Heart left ventricle (tissue), 13 donors: Measurements from ENCODE around the gene HHAT.

ENCODE experiments used
- POLR2A ChIP-seq, 2 donors: fragments of 450-650 bp; IDR thresholded peaks; one replicate each; pipeline ENCODE4 v1.6.1; 2017; ENCODE audit warnings: antibody characterized with exemption in 2 of 2, mild to moderate bottlenecking in 2 of 2, moderate library complexity in 2 of 2
- TF ChIP-seq, protein P1 (sequence below), 12 donors: fragments of 200-600 bp; sonication (generic) in 4 of 12; IDR thresholded peaks; one replicate each; pipeline versions ENCODE4 v1.5.0 to v1.8.0; 2018 to 2022; ENCODE audit warnings: antibody characterized with exemption in 12 of 12, mild to moderate bottlenecking in 5 of 12
- donor health status: ischemic (EF 13 %, LVEDD 7.1; RV severe dilation, severe dysfunction).
- donor health status: DM: no; HTN: yes; CAD: no.
- donor health status: DM: no; HTN: no; CAD: no.
- donor health status: ischemic (EF 25% LVEDD 6.9; RV normal size, moderate dysfunction).
- donor health status: ischemic (EF 25% LVEDD 5.7; RV mildly dilated, moderate dysfunction).
- donor health status: ischemic (EF 35%, LVEDD 5.7; RV mildly dilated, moderate dysfunction).
- donor health status: nonischemic (EF 11% LVEDD 7.7; RV severe dilation, severe dysfunction).
- donor health status: DM: yes; HTN: yes; CAD: no.
- donor health status: PGD.
- donor health status: ischemic (EF 29% LVEDD 5.4; RV normal size, mild dysfunction).
- donor health status: nonischemic (EF 23%, LVEDD 6.1; RV moderate dilation, normal function).

DNA sequence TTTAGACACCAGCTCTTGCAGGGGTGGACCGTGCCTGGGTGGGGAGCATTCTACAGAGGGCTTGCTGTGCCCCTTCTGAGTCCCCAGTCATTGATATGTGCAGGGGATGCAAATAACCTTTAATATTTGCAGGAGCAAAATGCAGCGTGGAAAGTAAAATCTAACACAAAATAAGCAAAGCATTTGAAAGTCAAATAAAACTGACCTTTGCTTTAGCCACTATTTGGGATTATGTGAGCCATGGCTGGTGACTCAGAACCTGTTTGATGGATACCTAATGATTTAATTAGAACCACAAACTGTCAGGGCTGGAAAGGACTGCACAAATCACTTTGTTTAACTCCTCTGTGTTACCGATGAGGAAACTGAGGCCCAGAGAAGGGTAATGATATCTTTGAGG is 377.5 kb downstream of the HHAT start:
- TF ChIP-seq, protein P1, sequence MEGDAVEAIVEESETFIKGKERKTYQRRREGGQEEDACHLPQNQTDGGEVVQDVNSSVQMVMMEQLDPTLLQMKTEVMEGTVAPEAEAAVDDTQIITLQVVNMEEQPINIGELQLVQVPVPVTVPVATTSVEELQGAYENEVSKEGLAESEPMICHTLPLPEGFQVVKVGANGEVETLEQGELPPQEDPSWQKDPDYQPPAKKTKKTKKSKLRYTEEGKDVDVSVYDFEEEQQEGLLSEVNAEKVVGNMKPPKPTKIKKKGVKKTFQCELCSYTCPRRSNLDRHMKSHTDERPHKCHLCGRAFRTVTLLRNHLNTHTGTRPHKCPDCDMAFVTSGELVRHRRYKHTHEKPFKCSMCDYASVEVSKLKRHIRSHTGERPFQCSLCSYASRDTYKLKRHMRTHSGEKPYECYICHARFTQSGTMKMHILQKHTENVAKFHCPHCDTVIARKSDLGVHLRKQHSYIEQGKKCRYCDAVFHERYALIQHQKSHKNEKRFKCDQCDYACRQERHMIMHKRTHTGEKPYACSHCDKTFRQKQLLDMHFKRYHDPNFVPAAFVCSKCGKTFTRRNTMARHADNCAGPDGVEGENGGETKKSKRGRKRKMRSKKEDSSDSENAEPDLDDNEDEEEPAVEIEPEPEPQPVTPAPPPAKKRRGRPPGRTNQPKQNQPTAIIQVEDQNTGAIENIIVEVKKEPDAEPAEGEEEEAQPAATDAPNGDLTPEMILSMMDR (IDR thresholded peaks at IDR 0.05), result no peak
- TF ChIP-seq POLR2A (IDR thresholded peaks at IDR 0.05), result no peak
